Ascending aorta (tissue), 2 donors: Measurements from ENCODE around the gene CNIH4. TPM values are rescaled to one million over a fixed set of nuclear protein-coding genes. Genes with fewer than 3 reads are reported as not detected.

Experiments
- DNase-seq, 2 donors: peaks; one replicate each; pipeline ENCODE4 v3.0.0-alpha.2; 2019; ENCODE audit warnings: low spot score in 2 of 2
- H3K27ac ChIP-seq, 2 donors: fragments of 200-600 bp; sonication (generic); one replicate each; pipeline ENCODE4 v1.5.1; 2016 to 2017; ENCODE audit warnings: mild to moderate bottlenecking in 1 of 2
- H3K27me3 ChIP-seq: fragments of 200-600 bp; sonication (generic); one replicate; pipeline ENCODE4 v1.5.1; 2017
- H3K36me3 ChIP-seq, 2 donors: fragments of 200-600 bp; sonication (generic); one replicate each; pipeline ENCODE4 v1.5.1; 2016
- H3K4me1 ChIP-seq, 2 donors: fragments of 200-600 bp; sonication (generic); one replicate each; pipeline ENCODE4 v1.5.1; 2016 to 2017; ENCODE audit warnings: mild to moderate bottlenecking in 1 of 2
- H3K4me3 ChIP-seq, 2 donors: fragments of 200-600 bp; sonication (generic); one replicate each; pipeline ENCODE4 v1.5.1; 2016 to 2017; ENCODE audit warnings: mild to moderate bottlenecking in 1 of 2
- H3K9me3 ChIP-seq, 2 donors: fragments of 200-600 bp; sonication (generic); one replicate each; pipeline ENCODE4 v1.5.1; 2016
- intact Hi-C: fragments of 100-400 bp; cut with DNase I; formaldehyde crosslinking; loops from one replicate; pipeline ENCODE4 v1.15.1; 2023
- total RNA-seq: library from RNA; depleted of rRNA; stranded (reverse); fragments of >200 nt; gene quantifications from one replicate; pipeline ENCODE4 v1.1.0, GENCODE V29; 2016
- TF ChIP-seq, protein P1 (sequence below), 3 experiments: fragments of 200-600 bp in 2 of 3; fragments of 450-650 bp in 1 of 3; sonication (generic) in 2 of 3; IDR thresholded peaks; one replicate each; pipeline ENCODE4 v1.5.1; 2016 to 2019; ENCODE audit warnings: antibody characterized with exemption in 3 of 3, mild to moderate bottlenecking in 1 of 3, moderate library complexity in 1 of 3

CNIH4 gene
- total RNA-seq, 1 donor from 2014 or later, result 26.9 TPM

DNA sequence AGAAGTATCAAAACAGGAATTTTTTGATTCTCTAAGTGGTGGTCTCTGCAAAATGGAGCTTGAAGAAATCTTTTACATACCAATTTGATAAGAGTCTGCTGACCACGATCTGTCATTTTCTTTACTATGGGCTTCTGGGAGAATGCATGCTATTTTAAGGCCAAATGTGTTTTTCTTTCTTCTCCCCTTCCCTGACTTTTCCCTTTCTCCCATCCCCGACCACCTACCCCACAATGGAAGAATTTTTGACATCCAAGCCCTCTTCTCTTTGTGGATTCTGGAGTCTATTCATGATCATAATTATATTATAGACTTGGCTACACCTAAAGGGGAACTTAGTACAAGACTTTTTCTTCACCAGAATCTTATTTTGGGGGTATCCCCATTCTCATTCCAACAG, 31.3 kb downstream of the CNIH4 start:
- TF ChIP-seq, protein P1, sequence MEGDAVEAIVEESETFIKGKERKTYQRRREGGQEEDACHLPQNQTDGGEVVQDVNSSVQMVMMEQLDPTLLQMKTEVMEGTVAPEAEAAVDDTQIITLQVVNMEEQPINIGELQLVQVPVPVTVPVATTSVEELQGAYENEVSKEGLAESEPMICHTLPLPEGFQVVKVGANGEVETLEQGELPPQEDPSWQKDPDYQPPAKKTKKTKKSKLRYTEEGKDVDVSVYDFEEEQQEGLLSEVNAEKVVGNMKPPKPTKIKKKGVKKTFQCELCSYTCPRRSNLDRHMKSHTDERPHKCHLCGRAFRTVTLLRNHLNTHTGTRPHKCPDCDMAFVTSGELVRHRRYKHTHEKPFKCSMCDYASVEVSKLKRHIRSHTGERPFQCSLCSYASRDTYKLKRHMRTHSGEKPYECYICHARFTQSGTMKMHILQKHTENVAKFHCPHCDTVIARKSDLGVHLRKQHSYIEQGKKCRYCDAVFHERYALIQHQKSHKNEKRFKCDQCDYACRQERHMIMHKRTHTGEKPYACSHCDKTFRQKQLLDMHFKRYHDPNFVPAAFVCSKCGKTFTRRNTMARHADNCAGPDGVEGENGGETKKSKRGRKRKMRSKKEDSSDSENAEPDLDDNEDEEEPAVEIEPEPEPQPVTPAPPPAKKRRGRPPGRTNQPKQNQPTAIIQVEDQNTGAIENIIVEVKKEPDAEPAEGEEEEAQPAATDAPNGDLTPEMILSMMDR (IDR thresholded peaks at IDR 0.05), result no peak
- peaks cover 34 to 51% of the 10 kb centered on the region in 2 donors for H3K36me3 ChIP-seq
- H3K4me1 ChIP-seq, result no peaks in the 10 kb centered on the region
- H3K27ac ChIP-seq, result no peak overlapping the region
- H3K9me3 ChIP-seq, result no peaks in the 10 kb centered on the region
- H3K4me3 ChIP-seq, result no peak overlapping the region
- intact Hi-C loops, result no loop called here
- no peaks in the 10 kb centered on the region for H3K27me3 ChIP-seq
- no peak for DNase-seq

DNA sequence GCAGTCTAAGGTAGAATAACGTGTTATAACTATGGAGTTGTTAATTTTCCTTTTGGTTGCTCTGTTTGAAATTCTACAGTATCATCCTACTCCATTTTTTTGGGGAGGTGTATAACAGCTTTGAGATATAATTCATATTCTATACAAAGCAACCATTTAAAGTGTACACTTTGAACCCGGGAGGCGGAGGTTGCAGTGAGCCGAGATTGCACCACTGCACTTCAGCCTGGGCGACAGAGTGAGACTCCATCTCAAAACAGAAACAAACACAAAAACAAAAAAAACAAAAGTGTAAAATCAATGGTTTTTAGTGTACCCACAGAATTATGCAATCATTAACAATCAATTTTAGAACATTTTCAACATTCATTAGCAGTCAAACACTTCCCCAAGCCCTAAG, 33.8 kb downstream of the CNIH4 start:
- no peak overlapping the region for H3K27ac ChIP-seq
- H3K9me3 ChIP-seq, result no peaks in the 10 kb centered on the region
- no peak overlapping the region for H3K4me3 ChIP-seq
- no peaks in the 10 kb centered on the region for H3K27me3 ChIP-seq
- H3K36me3 ChIP-seq, result peaks cover 58 to 76% of the 10 kb centered on the region in 2 donors
- intact Hi-C loops, result no loop called here
- TF ChIP-seq, protein P1 (IDR thresholded peaks at IDR 0.05), result no peak
- H3K4me1 ChIP-seq, result no peaks in the 10 kb centered on the region
- DNase-seq, result no peak

DNA sequence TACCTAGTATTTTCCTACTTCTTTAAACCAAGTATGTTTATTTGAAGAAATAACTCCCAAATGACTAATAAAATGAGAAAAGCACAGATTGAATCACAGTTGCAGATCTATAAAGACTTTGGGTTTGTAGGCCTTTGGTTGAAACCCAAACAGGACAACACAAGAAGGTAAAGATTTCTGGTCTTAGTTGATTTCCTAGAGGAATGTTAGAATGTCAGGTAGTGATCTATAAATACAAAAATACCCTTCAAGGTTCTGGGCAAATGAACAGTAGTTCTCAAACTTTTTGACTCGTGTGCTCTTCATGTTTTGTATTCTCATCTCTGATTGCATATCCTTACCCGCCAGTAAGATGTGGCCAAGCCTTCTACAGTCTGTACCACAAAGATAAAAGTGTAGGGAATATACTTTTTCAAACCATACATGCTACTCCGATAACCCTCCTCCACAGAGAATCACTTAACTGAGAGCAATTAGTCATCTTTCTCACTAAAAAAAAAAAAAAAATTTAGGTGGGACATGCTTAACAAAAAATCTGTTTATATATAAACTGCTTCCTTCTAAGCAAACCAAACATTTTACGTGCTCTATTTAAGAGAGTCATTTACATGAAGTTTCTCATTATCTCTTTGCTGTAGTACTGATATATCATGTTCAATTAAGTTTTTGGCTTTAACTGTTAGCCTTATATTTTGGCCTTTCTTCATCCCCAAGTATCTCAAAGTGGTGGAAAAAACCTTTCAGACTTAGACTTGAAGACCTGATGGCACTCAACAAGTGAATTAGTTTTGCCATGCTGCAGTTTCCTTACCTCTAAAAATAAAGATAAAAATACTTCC, 36.0 kb downstream of the CNIH4 start:
- Histone ChIP-seq H3K36me3 (peaks cover 73 to 89% of the 10 kb centered on the region in 2 donors), H3K27ac (no peak overlapping the region), H3K4me1 (no peaks in the 10 kb centered on the region), H3K27me3 (no peaks in the 10 kb centered on the region), H3K4me3 (no peak overlapping the region), H3K9me3 (no peaks in the 10 kb centered on the region)
- intact Hi-C loops, result no loop called here
- TF ChIP-seq, protein P1 (IDR thresholded peaks at IDR 0.05), result no peak
- DNase-seq, result no peak

DNA sequence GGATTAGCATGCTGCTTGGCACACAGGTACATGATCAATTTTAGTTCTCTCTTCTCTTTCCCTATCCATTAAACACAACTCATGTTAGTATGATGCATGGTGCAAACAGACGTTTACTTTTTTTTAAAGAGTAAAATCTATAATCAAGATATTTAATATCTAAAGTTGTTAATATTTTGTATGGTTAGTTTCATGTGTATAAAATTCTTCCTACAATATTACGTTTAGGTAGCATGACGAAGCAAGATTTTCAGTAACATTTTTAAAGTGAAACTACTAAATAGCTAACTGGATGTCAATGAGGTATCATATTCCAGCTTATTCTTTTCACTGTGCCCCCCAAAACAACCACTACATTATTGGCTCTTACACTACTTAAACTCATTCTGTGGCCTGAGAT, 36.6 kb downstream of the CNIH4 start:
- intact Hi-C loops, result no loop called here
- no peak for DNase-seq
- Histone ChIP-seq H3K4me3 (no peak overlapping the region), H3K4me1 (no peaks in the 10 kb centered on the region), H3K36me3 (peaks cover 73 to 96% of the 10 kb centered on the region in 2 donors), H3K27me3 (no peaks in the 10 kb centered on the region), H3K27ac (no peak overlapping the region), H3K9me3 (no peaks in the 10 kb centered on the region)
- TF ChIP-seq, protein P1 (IDR thresholded peaks at IDR 0.05), result no peak

DNA sequence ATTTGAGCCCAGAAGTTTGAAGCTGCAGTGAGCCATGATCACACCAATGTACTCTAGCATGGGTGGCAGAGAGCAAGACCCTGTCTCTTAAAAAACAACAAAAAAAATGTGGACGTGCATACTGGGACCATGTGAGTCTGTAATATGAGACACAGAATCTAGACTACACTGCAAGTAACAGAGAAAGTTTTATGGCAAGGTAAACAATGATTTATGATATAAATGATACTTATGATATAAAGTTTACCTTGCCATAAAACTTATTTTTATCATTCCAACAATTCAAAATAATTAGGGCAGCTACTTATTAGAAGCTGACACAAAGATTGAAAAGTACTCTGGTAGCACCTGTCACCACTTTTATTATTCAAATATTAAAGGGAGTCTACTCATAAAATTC, 43.2 kb downstream of the CNIH4 start:
- no peaks in the 10 kb centered on the region for H3K9me3 ChIP-seq
- H3K4me1 ChIP-seq, result no peaks in the 10 kb centered on the region
- TF ChIP-seq, protein P1 (IDR thresholded peaks at IDR 0.05), result no peak
- H3K4me3 ChIP-seq, result no peak overlapping the region
- DNase-seq, result no peak
- no peak overlapping the region for H3K27ac ChIP-seq
- intact Hi-C loops, result no loop called here
- peaks cover 80 to 96% of the 10 kb centered on the region in 2 donors for H3K36me3 ChIP-seq
- no peaks in the 10 kb centered on the region for H3K27me3 ChIP-seq
